ENCODE data around the gene TCF19. TPM values are rescaled to one million over a fixed set of nuclear protein-coding genes. Genes with fewer than 3 reads are reported as not detected.

TCF19 gene
- total and polyA plus RNA-seq, 10 of the 15 experiments (the other 5 are each of a cell fraction or from before 2014, with no cell fraction given), result 7.7 to 103 (median 53.3) TPM

GRCh38 chr6:31158863-31159855, 770 bp downstream of the TCF19 start (continued):
- TF ChIP-seq BHLHE40 (IDR thresholded peaks at IDR 0.05; ENCODE audit: borderline replicate concordance in 1 of 2, low read depth in 2 of 2, low read length in 1 of 2) (no peak), PAX5 (IDR thresholded peaks at IDR 0.05; ENCODE audit: borderline replicate concordance, low read depth, low read length) (peak; percentile 52; the same call in 1 of the 2 replicates), RAD21 (IDR thresholded peaks at IDR 0.05; ENCODE audit: insufficient read depth, low read depth, low read length) (no peak), POLR2A (IDR thresholded peaks at IDR 0.05; ENCODE audit: low read depth, low read length) (peak; percentile 41; the same call in 1 of the 2 replicates), CTCF (IDR thresholded peaks at IDR 0.05 in 2 of 3, conservative IDR thresholded peaks at IDR 0.05 in 1 of 3; ENCODE audit: control insufficient read depth in 2 of 3, extremely low read depth in 1 of 3, insufficient read depth in 1 of 3, low read depth in 3 of 3, low read length in 3 of 3) (peak in 2 of 3 experiments; percentile 30 to 32; a peak in 2 of 6 replicates), PML (IDR thresholded peaks at IDR 0.05; ENCODE audit: low read length) (peak; percentile 20; the same call in 1 of the 2 replicates), ZBED1 (IDR thresholded peaks at IDR 0.05; ENCODE audit: borderline replicate concordance) (no peak), NR2C1 (IDR thresholded peaks at IDR 0.05) (no peak), GATAD2B (conservative IDR thresholded peaks at IDR 0.05; ENCODE audit: low read depth) (peak; percentile 26; the same call in 1 of the 2 replicates), NRF1 (conservative IDR thresholded peaks at IDR 0.05; ENCODE audit: low read depth, low read length) (no peak), SIN3A (IDR thresholded peaks at IDR 0.05; ENCODE audit: low read depth, low read length) (peak; percentile 31; the same call in 1 of the 2 replicates), NR2F1 (conservative IDR thresholded peaks at IDR 0.05) (no peak), E2F8 (IDR thresholded peaks at IDR 0.05; ENCODE audit: low read depth, partially characterized antibody) (no peak), CEBPZ (IDR thresholded peaks at IDR 0.05; ENCODE audit: low read depth, low read length) (no peak), MLLT1 (IDR thresholded peaks at IDR 0.05) (no peak), SUZ12 (IDR thresholded peaks at IDR 0.05; ENCODE audit: unreplicated experiment) (no peak)
- TF ChIP-seq, protein P1, sequence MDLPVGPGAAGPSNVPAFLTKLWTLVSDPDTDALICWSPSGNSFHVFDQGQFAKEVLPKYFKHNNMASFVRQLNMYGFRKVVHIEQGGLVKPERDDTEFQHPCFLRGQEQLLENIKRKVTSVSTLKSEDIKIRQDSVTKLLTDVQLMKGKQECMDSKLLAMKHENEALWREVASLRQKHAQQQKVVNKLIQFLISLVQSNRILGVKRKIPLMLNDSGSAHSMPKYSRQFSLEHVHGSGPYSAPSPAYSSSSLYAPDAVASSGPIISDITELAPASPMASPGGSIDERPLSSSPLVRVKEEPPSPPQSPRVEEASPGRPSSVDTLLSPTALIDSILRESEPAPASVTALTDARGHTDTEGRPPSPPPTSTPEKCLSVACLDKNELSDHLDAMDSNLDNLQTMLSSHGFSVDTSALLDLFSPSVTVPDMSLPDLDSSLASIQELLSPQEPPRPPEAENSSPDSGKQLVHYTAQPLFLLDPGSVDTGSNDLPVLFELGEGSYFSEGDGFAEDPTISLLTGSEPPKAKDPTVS (IDR thresholded peaks at IDR 0.05; ENCODE audit: low read depth, low read length), result no peak

Data from GM12878 (cell line).